ENCODE data around the gene MTFP1.

The MTFP1 gene

DNA sequence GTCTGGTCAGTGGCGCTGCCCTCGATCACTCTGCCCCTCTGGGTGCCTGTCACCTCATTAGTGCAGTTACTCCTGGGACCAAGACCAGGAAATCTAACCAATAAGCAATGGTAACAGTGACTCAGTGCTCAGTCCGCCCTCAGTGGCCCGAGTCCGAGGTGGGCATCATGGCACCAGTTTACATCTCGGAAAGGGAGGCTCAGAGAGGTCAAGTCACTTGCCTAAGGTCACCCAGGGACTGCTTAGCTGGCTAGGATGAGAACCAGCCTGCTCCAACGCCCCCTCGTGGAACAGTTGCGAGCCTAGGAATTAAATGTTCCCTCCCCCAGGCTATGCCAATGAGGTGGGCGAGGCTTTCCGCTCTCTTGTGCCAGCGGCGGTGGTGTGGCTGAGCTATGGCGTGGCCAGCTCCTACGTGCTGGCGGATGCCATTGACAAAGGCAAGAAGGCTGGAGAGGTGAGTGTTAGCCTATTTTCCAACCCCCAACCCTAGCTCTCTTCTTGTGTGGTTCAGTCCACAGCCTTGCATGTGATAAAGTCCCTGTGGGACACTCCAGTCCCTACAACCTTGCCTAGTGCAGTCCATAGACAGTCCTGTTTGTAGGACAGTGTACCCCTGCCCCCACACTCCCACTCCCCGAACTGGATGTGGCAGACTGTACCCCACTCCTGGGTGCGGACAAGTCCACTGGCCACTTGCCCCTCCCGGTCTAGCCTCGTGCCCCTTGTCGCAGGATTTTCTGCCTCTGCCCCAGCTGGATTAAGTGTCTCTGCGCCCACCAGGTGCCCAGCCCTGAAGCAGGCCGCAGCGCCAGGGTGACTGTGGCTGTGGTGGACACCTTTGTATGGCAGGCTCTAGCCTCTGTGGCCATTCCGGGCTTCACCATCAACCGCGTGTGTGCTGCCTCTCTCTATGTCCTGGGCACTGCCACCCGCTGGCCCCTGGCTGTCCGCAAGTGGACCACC, 1.1 kb downstream of the MTFP1 start:
- peak; percentile 46 for ATAC-seq (ENCODE audit: low read depth)
- H3K4me3 Mint-ChIP-seq: peak overlapping the region; percentile 91

GRCh38 chr22:30427871-30428270, 2.3 kb downstream of the MTFP1 start:
- no peaks in the 10 kb centered on the region for H3K9me3 Mint-ChIP-seq
- H3K36me3 Mint-ChIP-seq: peaks cover 11% of the 10 kb centered on the region
- H3K4me1 Mint-ChIP-seq: peaks cover 22% of the 10 kb centered on the region
- no peak for ATAC-seq (ENCODE audit: low read depth)
- DNase-seq (ENCODE audit: low spot score in 2 of 2): no peak
- H3K27me3 Mint-ChIP-seq: no peaks in the 10 kb centered on the region
- H3K4me3 Mint-ChIP-seq: no peak overlapping the region
- no peak overlapping the region for H3K27ac Mint-ChIP-seq

More for the DNA sequence above, 1.1 kb downstream of the MTFP1 start:
- no peaks in the 10 kb centered on the region for H3K9me3 Mint-ChIP-seq
- peaks cover 30% of the 10 kb centered on the region for H3K4me1 Mint-ChIP-seq
- H3K36me3 Mint-ChIP-seq: peaks cover 11% of the 10 kb centered on the region
- DNase-seq (ENCODE audit: low spot score in 2 of 2): peak; percentile 74 to 82
- H3K27me3 Mint-ChIP-seq: no peaks in the 10 kb centered on the region
- peak overlapping the region; percentile 96 for H3K27ac Mint-ChIP-seq

DNA sequence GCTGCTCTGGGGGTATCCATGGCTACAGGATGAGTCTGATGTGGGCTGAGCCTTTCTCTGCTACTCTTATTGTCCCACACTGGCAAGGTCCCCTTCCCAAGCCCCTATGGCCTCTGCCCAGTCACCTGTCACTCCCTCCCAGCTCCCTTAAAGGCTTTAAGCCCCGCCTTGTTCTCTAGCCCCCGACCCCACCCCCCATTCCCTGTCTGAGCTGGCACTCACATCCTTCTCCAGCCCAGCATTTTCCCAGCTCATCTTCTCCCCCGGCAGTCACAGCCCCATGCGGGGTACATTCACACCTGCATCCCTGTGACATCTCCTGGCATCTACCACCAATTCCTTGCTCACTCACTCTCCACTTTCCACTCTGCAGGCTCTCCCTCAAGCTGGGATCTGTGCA, 4.3 kb downstream of the MTFP1 start:
- H3K27ac Mint-ChIP-seq: no peak overlapping the region
- peaks cover 1% of the 10 kb centered on the region for H3K9me3 Mint-ChIP-seq
- H3K36me3 Mint-ChIP-seq: peaks cover 11% of the 10 kb centered on the region
- no peak overlapping the region for H3K4me3 Mint-ChIP-seq
- no peaks in the 10 kb centered on the region for H3K27me3 Mint-ChIP-seq
- DNase-seq (ENCODE audit: low spot score in 2 of 2) (no peak), ATAC-seq (ENCODE audit: low read depth) (no peak)
- H3K4me1 Mint-ChIP-seq: peaks cover 16% of the 10 kb centered on the region

DNA sequence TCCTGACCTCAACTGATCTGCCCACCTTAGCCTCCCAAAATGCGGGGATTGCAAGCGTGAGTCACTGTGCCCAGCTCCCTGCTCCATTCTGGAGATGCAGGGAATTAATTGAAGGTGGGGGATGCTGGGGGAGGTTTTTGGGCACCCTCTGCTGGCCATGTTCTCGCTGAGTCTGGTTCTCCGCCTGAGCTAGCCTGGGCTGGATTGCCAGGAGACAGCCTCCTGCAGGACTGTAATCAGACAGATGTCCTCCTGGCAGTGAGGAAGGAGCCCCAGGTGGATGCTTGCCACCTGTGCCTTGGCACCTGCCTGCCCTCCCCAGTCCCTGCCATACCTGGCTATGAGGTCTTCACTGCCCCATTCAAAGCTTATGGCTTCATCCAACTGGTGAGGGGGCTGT, 5.4 kb downstream of the MTFP1 start:
- Mint-ChIP-seq H3K27ac (no peak overlapping the region), H3K36me3 (peaks cover 19% of the 10 kb centered on the region), H3K4me3 (no peak overlapping the region), H3K9me3 (peaks cover 9% of the 10 kb centered on the region), H3K27me3 (peaks cover 3% of the 10 kb centered on the region), H3K4me1 (peaks cover 18% of the 10 kb centered on the region)
- DNase-seq (ENCODE audit: low spot score in 2 of 2) (no peak), ATAC-seq (ENCODE audit: low read depth) (no peak)

DNA sequence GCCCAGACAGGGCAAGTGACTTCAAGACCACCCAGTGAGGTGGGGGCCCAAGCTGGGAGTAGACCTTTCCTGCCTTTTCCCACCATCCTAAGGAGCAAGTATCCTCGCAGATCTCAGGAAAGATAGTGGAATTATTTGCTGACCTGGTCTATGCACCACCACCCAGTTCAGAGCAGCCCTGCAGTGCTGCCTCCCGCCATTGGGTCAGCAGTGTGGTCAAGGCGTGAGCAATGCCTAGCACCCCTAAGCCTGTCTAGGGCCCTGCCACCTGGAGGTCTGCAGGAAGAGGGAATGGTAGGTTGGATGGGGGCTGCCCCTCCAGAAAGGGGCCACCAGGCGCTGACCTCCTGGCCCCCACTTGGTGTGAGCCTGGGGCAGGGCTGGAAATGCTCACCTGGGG, 6.5 kb downstream of the MTFP1 start:
- Mint-ChIP-seq H3K36me3 (peaks cover 21% of the 10 kb centered on the region), H3K4me3 (no peak overlapping the region), H3K27ac (no peak overlapping the region), H3K4me1 (peaks cover 9% of the 10 kb centered on the region), H3K27me3 (peaks cover 5% of the 10 kb centered on the region), H3K9me3 (peaks cover 11% of the 10 kb centered on the region)
- ATAC-seq (ENCODE audit: low read depth) (no peak), DNase-seq (ENCODE audit: low spot score in 2 of 2) (no peak)

GRCh38 chr22:30432520-30432919, 7.0 kb downstream of the MTFP1 start:
- Mint-ChIP-seq H3K27me3 (peaks cover 5% of the 10 kb centered on the region), H3K4me1 (peaks cover 9% of the 10 kb centered on the region)
- DNase-seq (ENCODE audit: low spot score in 2 of 2): no peak

GRCh38 chr22:30433227-30433626, 7.7 kb downstream of the MTFP1 start:
- DNase-seq (ENCODE audit: low spot score in 2 of 2): no peak
- H3K9me3 Mint-ChIP-seq: peaks cover 12% of the 10 kb centered on the region
- H3K4me1 Mint-ChIP-seq: peaks cover 9% of the 10 kb centered on the region
- H3K36me3 Mint-ChIP-seq: peaks cover 19% of the 10 kb centered on the region
- no peak for ATAC-seq (ENCODE audit: low read depth)
- no peak overlapping the region for H3K4me3 Mint-ChIP-seq
- H3K27ac Mint-ChIP-seq: no peak overlapping the region
- H3K27me3 Mint-ChIP-seq: peaks cover 6% of the 10 kb centered on the region

More at GRCh38 chr22:30432520-30432919, 7.0 kb downstream of the MTFP1 start:
- H3K36me3 Mint-ChIP-seq: peaks cover 18% of the 10 kb centered on the region
- H3K4me3 Mint-ChIP-seq: no peak overlapping the region
- no peak for ATAC-seq (ENCODE audit: low read depth)
- no peak overlapping the region for H3K27ac Mint-ChIP-seq
- H3K9me3 Mint-ChIP-seq: peaks cover 11% of the 10 kb centered on the region

DNA sequence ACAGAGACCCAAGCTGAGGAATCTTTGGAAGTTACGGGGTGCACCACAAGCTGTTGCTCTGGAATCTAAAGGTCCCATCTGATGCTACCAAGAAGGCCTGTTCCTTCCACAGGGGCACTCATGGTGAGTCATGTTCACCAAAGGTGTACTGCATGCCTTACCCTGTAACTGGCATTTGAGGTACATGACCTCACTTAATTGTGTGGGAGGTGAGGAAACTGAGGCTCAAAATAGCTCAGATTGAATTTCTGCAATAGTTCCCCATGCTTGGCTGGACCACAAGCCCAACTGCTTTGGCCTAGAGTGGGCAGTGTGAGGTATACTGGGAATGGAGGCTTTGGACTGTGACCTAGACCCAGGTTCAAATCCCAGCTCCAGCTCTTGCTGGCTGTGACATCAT, 8.2 kb downstream of the MTFP1 start:
- H3K27ac Mint-ChIP-seq: no peak overlapping the region
- ATAC-seq (ENCODE audit: low read depth): no peak
- peaks cover 9% of the 10 kb centered on the region for H3K4me1 Mint-ChIP-seq
- no peak overlapping the region for H3K4me3 Mint-ChIP-seq
- peaks cover 11% of the 10 kb centered on the region for H3K27me3 Mint-ChIP-seq
- DNase-seq (ENCODE audit: low spot score in 2 of 2): no peak
- H3K36me3 Mint-ChIP-seq: peaks cover 21% of the 10 kb centered on the region
- H3K9me3 Mint-ChIP-seq: peaks cover 14% of the 10 kb centered on the region

DNA sequence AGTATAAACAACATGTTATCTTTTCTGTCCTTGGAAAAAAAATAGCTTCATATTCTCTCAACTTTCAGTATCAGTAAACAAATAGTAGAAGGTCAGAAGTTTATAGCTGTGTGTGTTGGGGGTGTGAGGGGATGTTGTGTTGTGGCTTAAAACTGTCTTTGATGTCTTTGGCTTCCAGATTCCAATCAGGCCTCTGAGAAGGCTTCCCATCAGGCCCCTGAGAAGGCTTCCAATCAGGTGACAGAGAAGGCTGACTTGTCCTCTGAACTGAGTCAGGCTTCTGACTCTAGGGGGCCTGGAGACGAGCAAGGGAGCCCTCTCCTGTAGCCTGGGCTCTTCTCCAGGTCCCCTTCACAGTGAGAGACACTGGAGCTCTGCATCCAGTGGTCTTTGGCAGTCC, 9.3 kb downstream of the MTFP1 start:
- ATAC-seq (ENCODE audit: low read depth): no peak
- Mint-ChIP-seq H3K4me3 (no peak overlapping the region), H3K27me3 (peaks cover 13% of the 10 kb centered on the region), H3K9me3 (peaks cover 14% of the 10 kb centered on the region), H3K36me3 (peaks cover 17% of the 10 kb centered on the region), H3K4me1 (peaks cover 9% of the 10 kb centered on the region), H3K27ac (peak overlapping the region; percentile 98)
- DNase-seq (ENCODE audit: low spot score in 2 of 2): no peak

DNA sequence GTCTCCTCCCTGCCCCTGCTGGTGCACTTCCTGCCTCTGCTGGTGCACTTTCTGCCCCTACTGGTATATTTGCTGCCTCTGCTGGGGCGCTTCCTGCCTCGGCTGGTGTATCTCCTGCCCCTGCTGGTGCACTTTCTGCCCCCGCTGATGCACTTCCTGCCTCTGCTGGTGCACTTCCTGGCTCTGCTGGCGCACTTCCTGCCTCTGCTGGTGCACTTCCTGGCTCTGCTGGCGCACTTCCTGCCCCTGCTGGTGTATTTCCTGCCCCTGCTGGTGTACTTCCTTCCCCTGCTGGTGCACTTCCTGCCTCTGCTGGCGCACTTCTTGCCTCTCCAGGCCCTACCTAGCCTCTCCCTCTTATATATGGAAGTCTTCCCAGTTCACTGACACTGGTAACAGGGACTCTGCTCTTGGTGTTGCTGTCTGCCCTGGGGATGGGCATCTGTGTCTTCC, 10.1 kb downstream of the MTFP1 start:
- Mint-ChIP-seq H3K27ac (peak overlapping the region; percentile 98), H3K36me3 (peaks cover 17% of the 10 kb centered on the region), H3K4me1 (peaks cover 9% of the 10 kb centered on the region), H3K4me3 (peak overlapping the region; percentile 78), H3K9me3 (peaks cover 14% of the 10 kb centered on the region), H3K27me3 (peaks cover 17% of the 10 kb centered on the region)
- DNase-seq (ENCODE audit: low spot score in 2 of 2): peak; percentile 41 to 68
- peak; percentile 90 for ATAC-seq (ENCODE audit: low read depth)

DNA sequence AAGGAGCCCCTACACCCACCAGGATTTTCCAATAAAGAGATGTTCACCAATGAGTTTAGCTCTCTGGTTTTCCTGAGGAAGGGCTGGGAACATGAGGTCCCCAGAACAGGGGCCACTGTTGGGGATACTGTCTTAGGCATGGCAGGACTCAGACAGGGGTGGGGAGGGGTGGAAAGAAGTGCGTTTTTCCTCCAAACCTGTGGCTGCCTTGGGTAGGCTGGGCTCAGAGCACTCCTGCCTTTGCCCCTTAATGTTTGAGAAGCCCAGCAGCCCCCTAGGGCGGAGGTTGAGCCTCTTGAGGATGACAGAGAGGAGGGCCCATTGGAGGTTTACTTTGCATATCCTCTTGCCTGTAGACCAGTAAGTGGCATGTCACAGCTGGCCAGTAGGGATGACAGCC, 10.6 kb downstream of the MTFP1 start:
- Mint-ChIP-seq H3K36me3 (peaks cover 17% of the 10 kb centered on the region), H3K27ac (peak overlapping the region; percentile 98), H3K4me1 (peaks cover 9% of the 10 kb centered on the region), H3K9me3 (peaks cover 14% of the 10 kb centered on the region), H3K4me3 (peak overlapping the region; percentile 78), H3K27me3 (peaks cover 21% of the 10 kb centered on the region)
- ATAC-seq (ENCODE audit: low read depth): no peak
- no peak for DNase-seq (ENCODE audit: low spot score in 2 of 2)

- no peak for DNase-seq (ENCODE audit: low spot score in 2 of 2)
- peaks cover 19% of the 10 kb centered on the region for H3K36me3 Mint-ChIP-seq
- peaks cover 29% of the 10 kb centered on the region for H3K27me3 Mint-ChIP-seq
- H3K4me3 Mint-ChIP-seq: no peak overlapping the region
- peaks cover 18% of the 10 kb centered on the region for H3K9me3 Mint-ChIP-seq
- no peak for ATAC-seq (ENCODE audit: low read depth)
- peak overlapping the region; percentile 33 for H3K27ac Mint-ChIP-seq
- peaks cover 15% of the 10 kb centered on the region for H3K4me1 Mint-ChIP-seq
Measured at GRCh38 chr22:30438559-30438958, 13.0 kb downstream of the MTFP1 start.

DNA sequence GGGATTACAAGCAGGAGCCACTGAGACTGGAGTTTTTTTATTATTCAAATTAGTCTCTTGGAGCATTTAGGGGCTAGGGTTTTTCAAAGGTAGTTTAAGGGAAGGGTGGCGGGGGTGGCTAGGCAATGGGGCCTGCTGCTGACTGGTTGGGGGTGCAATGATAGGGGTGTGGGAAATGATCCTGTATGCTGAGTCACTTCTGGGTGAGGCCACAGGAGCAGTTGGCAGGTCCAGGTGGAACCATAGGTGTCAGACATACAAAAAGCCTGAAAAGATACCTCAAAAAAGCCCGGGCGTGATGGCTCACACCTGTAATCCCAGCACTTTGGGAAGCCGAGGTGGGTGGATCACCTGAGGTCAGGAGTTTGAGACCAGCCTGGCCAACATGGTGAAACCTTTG, 13.7 kb downstream of the MTFP1 start:
- peaks cover 15% of the 10 kb centered on the region for H3K4me1 Mint-ChIP-seq
- ATAC-seq (ENCODE audit: low read depth) (no peak), DNase-seq (ENCODE audit: low spot score in 2 of 2) (no peak)
- H3K27me3 Mint-ChIP-seq: peaks cover 31% of the 10 kb centered on the region
- peaks cover 19% of the 10 kb centered on the region for H3K36me3 Mint-ChIP-seq
- peaks cover 18% of the 10 kb centered on the region for H3K9me3 Mint-ChIP-seq
- no peak overlapping the region for H3K27ac Mint-ChIP-seq
- H3K4me3 Mint-ChIP-seq: no peak overlapping the region

DNA sequence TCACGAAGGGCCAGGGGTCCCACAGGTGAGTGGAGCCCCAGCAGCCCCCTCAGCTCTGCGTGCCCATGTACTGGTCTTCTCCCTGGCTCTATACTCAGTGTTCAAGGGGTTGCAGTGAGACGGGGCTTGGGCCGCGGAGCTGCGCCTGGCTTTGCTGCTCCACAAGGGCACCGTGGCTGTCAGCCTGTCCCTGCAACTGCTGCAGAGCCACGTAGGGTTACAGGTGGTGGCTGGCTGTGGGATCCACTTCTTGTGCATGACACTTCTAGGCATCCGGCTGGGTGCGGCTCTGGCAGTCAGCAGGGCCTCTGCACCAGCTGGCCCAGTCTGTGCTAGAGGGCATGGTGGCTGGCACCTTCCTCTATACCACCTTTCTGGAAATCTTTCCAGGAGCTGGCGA, 14.3 kb downstream of the MTFP1 start:
- Mint-ChIP-seq H3K27me3 (peaks cover 31% of the 10 kb centered on the region), H3K9me3 (peaks cover 16% of the 10 kb centered on the region), H3K27ac (no peak overlapping the region), H3K4me1 (peaks cover 15% of the 10 kb centered on the region), H3K4me3 (no peak overlapping the region), H3K36me3 (peaks cover 19% of the 10 kb centered on the region)
- DNase-seq (ENCODE audit: low spot score in 2 of 2) (no peak), ATAC-seq (ENCODE audit: low read depth) (no peak)

Data from memory B cell (primary cell).